Tongue (tissue), 2 donors: ENCODE results near the gene FBXW5. TPM values are rescaled to one million over a fixed set of nuclear protein-coding genes. Genes with fewer than 3 reads are reported as not detected.
A peak's percentile ranks its signal among the peaks of the same experiment; 100 is the strongest.

Source experiments
- DNase-seq: peaks from one replicate; pipeline ENCODE4 v3.0.0-alpha.2; 2015
- total RNA-seq: library from RNA; depleted of rRNA; stranded (reverse); fragments of >200 nt; gene quantifications from one replicate; pipeline ENCODE4 v1.2.3, GENCODE V29; 2014

FBXW5 gene
- total RNA-seq, 1 donor from 2014 or later = 95.9 TPM

DNA sequence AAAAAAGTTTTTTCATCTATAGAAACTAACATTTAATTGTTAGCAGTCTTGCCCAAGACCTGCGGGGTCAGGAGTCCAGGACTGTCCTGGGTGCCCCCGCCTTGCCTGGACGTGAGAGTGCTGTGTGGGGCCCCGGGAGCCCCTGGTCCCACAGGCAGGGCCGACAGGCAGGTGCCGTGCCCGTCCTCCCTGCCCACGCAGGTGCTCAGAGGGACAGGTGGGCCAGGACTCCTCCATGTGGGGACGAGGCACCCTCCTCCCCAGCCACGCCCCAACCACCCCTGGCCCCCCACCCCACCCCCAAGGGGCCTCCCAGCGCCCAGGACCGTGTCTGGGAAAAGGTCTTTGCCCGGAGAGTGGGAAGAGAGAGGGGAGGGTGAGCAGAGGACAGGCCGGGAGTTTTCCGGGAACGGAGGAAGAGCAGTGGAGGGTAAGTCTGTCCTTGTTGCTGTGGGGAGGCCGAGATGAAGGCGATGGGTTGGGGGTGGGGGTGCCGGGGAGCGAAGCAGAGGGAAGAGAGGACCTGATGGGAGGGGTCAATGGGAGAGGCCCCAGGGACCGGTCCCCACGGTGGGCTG, 4.8 kb upstream of the FBXW5 start:
- DNase-seq = no peak

DNA sequence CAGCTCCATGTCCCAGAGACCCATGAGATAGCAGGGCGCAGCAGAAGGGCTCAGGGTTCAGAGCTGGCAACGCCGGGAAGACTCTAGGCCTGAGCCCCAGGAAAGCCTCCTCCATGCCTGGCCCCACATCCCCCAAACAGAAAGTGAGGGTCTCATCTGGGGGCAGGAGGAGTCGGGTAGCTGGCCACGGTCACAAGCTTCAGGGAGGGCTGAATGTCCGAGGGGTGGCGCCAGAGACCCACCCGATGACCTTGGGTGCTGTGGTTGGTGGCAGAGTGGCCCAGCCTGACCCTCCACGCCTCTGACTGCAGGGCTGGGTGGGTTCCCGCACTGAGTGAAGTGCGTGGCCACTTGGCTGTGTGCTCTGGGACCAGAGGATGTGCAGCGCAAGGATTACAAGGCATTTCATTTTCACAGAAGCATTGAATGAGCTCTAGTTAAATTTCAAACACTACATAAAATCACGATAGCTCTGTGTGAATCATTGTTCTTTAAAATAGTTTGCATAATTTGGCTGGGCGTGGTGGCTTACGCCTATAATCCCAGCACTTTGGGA, 3.5 kb upstream of the FBXW5 start:
- DNase-seq = peak; percentile 59

DNA sequence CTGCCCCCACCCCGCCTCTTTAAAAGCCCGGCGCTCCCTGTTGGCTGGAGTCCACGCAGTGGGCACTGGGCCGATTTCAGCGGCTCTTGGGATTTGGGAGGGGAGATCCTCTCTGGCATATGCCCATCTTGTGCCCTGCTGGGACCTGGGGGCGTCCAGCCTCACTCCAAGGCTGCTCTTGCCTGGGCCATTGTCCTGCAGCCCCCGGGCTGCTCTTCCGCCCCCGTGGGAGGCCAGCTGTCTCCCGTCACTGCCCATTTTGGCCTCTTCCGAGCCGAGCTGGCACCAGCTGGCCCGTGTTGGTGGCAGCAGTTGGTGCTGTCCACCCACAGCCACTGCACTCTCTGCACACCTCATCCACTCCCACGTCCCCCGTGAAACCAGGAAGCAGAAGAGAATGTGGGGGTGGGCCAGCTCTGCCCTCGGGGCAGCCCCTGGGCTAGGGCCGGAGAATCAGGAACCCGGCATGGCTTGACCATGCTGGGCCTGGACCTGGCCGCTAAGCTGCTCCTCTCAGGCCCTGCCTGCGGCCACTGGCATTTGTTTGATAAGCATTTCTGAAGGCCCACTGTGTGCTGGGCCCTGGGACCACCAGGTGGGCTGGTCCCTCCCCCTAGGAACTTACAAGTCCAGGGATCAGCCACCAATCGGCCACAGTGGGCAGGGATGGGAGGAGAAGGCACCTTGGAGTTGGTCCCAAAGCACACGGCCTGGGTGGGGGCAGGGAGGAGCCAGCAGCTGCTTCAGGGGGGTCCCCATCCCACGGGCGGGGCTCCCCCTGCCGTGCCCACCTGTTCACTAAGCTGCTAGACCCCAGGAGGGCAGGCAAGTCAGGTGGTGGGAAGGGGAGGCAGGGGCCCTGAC, 2.7 kb upstream of the FBXW5 start:
- DNase-seq = peak; percentile 56

DNA sequence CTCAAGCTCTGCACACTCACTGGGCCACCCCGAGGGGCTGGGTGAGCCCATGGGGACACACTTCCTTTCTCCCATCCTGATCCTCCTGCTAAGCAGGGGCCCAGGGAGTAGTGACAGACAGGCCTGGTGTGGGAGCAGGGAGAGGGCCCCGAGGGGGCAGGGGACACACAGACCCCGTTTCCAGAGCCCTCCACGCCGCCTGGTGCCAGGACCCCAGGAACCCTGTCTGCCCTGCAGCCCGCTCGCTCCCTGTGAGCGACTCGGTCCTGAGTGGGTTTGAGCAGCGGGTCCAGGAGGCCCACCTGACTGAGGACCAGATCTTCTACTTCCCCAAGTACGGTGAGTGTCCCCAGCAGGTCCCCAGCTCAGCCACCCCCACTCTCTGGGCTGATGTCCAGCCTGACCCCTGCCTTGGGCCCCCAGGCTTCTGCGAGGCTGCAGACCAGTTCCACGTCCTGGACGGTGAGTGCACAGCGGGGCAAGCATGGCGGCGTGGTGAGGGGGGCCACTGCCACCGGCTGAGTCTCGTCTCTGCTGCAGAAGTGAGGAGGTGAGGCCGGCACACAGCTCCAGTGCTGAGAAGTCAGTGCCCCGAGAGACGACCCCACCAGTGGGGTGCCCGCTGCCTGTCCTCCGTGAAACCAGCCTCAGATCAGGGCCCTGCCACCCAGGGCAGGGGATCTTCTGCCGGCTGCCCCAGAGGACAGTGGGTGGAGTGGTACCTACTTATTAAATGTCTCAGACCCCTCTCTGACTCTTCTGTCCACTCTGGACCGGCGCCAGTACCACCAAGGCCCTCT, 1.9 kb upstream of the FBXW5 start:
- DNase-seq = no peak

DNA sequence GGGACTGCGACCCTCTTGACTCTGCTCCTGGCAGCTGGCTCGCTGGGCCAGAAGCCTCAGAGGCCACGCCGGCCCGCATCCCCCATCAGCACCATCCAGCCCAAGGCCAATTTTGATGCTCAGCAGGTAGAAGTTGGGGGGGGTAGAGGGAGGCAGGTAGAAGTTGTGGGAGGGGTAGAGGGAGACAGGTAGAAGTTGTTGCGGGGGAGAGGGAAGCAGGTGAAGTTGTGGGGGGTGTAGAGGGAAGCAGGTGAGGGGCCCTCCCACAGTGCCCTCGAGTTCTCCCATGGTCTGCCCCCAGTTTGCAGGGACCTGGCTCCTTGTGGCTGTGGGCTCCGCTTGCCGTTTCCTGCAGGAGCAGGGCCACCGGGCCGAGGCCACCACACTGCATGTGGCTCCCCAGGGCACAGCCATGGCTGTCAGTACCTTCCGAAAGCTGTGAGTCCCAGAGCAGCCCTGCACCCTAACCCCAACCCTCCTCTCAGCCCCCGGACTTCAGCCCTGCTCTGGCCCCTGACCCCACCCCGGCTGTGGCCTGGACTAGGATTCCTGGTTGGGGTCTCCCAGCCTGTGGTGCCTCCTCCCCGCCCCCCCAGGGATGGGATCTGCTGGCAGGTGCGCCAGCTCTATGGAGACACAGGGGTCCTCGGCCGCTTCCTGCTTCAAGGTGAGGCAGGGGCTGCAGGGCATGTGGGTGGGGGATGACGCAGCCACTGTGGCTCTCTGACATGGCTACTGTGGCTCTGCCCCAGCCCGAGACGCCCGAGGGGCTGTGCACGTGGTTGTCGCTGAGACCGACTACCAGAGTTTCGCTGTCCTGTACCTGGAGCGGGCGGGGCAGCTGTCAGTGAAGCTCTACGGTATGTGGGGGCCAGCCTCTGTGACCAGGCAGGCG, 1.0 kb upstream of the FBXW5 start:
- no peak for DNase-seq

DNA sequence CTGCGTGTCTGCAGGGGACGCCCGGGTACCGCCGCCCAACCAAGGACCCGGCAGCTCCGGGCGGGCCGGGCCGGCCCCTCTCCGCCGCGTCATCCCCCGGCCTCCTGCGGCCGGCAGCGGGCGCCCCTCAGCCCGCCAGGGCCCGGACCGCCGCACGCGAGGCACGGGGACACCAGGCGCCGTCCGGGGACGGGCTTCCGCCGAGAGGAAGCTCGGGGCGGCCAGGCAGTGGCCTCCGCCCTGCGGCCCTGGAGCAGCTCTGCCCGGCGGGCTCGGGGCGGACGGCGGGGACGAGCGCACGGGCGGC, 373 bp downstream of the FBXW5 start:
- DNase-seq = no peak

DNA sequence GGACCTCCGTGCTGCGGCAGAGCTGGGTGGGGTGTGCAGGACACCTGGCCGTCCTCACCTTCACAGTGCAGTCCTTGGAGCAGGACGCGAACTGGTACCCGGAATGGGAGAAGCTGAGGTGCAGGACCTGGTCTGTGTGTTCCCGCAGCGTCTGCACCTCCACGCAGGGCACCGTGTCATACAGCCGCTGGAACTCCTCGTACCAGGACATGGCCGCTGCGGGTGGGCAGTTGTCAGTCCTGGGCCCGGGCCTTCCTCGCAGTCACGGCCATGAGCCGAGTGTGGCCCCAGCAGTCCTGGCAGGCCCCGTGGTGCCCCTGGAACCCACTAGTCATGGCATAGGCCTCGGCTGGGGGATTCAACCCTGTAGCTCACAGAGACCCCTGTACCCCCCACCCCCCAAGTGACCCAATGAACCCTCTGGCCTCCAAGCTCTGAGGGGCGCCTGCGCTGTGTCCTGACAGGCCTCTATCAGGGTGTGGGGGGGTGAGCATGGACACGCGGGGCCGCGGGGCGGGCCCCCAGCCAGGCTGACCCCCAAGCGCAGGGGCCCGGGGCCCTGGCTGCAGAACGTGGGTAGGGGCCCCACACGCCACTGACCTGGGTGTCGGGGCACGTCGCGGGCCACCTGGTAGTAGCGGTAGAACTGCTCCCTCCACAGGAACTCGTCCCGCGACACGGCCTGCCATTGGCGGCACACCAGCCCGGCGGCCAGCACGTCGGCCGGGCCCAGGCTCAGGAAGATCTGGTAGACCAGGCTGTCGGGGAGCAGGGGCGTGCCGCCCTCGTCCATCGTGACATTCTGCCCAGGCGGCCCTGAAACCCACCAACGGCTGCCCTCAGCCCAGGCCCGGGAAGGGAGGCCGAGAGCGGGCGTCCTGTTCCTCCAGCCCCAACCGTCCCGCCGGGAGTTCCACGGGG, 987 bp downstream of the FBXW5 start:
- DNase-seq = no peak

DNA sequence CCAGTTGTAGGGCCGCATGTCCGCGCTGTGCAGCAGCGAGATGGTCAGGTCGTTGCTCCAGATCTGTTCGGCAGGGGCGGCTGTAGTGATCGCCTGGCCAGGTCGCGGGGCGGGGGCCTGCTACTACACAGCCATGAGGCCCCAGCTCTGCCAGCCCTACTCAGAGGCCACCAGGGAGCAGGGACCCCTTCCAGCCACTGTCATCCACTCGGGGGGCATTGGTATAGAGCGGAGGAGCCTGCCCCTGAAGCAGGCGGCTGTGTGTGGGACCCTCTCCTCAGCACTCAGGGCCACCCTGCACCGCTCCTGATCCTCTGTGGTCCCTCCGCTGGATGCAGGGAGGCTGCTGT, 1.7 kb downstream of the FBXW5 start:
- DNase-seq = no peak

DNA sequence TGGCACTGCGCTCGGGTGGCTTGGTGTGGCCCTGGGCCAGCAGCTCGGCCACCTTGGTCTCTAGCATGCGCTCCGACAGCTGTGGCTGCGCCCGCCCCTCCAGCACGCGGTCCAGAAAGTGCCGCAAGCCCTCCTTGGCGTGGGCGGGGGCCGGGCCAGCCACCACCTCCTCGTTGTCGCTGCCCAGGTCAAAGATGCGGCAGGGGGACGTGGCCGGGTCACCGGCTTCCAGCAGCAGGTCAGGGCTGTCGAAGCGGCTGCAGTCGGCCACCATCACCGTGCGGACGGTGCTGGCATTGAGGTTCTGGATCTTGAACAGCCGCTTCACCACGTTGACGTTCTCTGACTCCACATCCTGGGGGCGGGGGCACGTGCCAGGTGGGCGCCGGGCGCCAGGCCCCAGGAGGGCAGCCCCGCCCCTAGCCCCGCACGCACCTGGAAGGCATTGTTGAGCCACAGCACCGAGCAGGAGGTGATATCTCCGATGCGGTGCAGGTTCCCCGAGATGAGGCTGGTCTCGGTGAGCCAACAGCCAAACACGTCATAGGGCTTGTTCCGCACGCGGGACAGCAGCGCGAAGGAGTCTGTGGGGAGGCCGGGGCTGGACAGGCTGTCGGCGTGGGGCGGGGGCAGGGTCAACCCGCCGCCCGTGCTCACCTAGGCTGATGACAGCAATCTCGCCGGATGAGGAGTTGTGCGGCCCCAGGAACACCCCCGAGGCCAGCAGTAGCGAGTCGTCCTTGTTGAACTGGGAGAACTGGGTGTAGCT, 2.2 kb downstream of the FBXW5 start:
- no peak for DNase-seq

DNA sequence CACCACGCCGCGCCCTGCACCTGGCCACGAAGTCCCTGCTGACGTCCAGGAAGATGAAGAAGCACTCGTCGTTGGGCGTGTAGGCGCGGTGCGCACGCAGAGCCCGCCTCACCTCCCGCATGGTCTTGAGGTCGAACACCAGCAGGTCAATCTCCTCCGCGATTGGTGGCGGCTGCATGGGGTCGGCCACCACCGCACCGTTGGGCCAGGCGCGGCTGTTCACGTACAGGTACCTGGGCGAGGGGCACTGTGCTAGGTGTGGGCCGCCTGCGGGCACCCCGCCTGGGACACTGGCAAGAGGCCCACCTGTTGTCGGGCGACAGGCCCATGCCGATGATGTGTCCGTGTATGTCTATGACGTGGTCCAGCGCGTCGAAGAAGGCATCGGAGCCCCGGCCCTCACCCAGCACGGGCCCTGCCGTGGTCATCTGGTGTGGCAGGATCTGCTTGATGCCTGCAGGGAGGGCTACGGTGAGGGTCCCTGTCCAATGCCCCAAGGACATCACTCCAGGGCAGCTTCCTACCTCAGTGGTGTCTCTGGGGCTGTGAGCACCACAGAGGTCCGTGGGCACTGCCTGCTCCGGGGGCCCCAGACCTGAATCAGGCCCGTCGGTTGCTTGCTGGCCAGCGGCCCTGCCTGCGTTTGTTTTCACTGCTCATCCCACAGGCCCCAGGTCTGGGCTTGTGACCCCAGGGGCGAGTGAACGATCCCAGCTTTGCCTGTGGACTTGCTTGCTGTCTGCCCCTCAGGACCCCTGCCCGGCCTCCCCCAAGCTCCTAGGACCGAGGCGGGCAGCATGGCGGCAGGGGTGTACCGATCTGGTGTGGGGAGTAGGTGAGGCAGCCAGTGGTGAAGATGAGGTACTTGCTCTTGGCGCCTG, 3.1 kb downstream of the FBXW5 start:
- no peak for DNase-seq

DNA sequence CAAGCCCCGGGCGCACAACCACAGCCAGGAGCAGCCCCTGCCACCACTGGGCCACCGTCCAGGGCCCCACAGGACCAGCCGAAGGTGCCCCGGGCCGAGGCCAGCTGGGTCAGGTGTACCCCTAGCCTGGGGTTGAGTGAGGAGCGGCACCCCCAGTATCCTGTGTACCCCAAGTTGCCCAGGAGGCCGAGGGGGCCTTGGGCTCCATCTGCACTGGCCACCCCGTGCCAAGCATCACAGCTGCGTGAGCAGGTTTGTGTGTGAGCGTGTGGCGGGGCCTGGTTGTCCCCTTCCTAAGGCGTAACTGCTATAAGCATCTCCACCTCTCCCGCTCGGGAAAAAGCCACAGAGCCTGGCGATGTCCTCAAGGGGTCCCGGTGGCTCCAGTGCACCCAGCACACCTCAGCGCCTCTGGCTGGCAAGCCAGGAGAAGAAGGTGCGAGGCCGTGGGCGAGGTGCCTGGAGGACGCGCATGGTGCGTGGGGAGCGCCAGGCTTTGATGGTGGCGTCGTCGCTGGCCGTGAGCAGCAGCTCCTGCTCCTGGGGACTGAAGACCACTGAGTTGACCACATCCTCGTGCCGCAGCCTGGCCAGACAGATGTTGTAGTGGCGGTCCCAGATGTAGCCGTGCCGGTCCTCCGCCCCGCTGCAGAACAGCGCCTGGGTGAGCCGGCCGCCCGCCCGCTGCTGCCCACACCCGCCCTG, 3.9 kb downstream of the FBXW5 start:
- no peak for DNase-seq

DNA sequence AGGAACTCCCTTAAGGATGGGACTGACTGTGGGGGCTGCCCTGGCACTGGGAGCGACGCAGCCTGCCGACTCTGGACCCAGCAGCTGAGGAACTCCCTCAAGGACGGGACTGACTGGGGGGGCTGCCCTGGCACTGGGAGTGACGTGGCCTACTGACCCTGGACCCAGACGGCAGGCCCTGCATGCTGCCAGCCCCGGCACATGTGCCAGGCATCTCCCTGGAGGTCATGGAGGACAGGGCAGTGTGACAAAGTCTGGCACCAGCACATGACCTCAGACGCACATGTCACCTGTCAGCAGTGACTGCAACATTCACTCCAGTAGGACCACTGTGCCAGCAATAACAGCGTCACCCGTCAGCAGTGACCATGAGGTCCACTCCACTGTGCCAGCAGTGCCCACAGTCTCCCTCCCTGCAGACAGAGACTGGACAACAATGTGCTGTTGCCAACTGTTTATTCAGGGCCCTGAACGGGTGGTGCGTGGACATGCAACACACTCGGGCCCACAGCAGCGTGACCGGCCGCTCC, 4.5 kb downstream of the FBXW5 start:
- DNase-seq = no peak

DNA sequence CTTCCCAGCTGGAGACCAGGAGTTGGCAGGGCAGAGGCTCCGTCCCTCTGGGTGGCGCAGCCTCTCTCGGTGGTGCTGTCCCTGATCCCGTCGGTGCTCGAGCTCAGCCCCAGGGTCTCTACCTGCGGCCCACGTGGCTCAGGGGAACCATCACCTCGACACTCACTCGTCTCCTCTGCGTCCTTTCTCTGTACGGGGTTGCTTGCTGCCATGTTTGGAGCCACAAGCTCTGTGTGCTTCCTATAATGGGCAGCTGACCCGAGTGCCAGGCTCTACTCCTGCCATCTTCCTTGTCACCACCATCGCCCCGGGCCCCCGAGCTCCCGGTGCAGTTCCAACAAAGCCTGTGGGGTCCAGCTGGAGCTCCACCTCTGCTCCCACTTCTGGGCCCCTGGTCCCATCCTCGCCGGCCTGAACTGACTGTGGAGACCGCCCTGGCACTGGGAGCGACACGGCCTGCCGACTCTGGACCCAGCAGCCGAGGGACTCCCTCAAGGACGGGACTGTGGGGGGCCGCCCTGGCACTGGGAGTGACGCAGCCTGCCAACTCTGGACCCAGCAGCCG, 5.0 kb downstream of the FBXW5 start:
- DNase-seq = no peak

DNA sequence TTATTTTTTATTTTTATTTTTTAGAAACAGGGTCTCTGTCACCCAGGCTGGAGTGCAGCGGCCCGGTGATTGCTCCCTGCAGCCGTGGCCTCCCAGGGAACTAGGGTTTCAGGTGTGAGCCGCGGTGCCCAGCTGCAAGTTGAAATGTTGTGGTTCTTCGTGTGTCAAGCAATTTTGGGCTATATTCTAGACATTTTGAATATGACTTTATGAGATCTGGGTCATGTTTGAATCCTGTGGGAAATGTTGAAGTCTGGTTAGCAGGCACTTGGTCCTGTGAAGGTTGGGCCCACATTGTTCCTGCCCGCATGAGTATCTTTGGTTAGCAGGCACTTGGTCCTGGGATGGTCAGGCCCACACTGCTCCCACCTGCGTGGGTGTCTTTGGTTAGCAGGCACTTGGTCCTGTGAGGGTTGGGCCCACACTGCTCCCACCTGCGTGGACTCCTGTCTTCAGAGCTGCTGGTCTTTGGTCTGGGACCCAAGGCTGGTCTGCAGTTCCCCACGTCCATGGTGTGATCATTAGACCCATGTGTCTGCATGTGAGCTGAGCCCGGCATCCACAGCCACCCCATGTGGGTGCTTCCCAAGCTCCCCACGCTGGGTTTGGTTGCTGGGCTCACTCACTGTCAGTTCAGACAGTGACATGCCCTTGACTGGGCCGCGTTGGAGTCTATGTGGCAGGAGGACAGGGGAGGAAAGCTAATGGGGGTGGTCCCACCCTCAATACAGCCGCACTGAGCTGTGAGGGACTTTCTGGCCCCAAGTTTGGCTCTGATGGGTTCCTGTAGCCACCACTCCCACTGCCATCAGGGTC, 7.1 kb downstream of the FBXW5 start:
- DNase-seq = no peak

DNA sequence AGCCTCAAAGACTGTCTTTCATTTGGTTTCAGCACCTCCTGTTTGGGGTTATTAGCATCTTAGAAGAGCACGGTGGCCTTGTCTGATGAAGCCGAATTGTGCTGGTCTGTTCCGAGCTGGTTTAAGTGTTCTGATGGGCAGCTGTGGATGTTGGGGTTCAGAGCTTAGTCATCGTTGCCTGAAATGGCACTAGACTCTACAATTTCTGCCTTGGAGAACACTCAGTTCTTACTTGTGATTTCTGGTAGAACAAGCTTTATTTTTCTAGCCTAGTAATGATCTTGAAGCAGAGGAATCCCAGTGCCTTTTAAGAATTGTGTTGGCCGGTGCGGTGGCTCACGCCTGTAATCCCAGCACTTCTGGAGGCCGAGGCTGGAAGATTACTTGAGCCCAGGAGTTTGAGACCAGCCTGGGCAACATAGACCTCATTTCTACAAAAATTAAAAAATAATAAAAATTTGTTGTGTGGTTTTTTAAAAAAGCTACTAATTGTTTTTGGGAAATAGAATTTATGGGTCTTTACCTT, 7.8 kb downstream of the FBXW5 start:
- no peak for DNase-seq

DNA sequence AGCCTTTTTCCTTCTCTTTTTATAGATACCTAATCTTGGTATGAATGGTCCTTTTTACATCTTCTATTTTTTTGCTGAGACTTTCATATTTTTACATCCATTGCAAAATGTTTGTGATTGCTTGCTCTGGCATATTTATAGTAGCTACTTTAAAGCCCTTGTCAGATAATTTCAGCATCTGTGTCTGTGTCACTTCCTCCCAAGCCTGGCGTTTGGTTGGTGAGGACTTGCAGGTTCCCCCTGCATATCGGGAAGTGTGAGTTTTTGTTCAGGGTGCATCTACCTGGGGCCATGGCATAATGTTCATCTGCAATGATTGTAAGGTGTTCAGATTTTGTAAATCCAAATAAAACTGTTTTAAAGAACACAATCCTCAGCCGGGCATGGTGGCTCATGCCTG, 8.9 kb downstream of the FBXW5 start:
- no peak for DNase-seq

DNA sequence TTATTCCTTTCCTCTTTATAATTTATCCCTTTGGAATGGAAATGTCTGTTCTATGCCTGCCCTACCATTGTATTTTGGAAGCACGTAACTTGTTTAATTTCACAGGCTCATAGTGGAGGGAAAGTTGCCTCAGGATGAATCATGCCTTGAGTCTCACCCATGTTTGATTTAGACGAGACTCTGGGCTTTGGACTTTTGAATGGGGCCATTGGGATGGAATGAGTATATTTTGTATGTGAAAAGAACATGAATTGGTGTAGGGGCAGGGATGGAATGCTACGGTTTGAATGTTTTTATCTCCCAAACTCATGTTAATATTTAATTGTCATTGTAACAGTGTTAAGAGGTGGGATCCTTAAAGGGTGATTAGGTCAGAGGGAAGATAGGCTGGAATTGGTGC, 10.3 kb downstream of the FBXW5 start:
- DNase-seq = no peak
